IMR-90 (cell line): ENCODE data around the gene CACNA1F.

Source experiments
- CEBPB ChIP-seq: IDR thresholded peaks from 2 replicates; pipeline ENCODE4 v1.6.1; 2012; ENCODE audit warnings: low read depth, low read length, improper control_type of control experiment
- CTCF ChIP-seq: conservative IDR thresholded peaks from 2 replicates; pipeline ENCODE4 v1.5.1; 2012; ENCODE audit warnings: mild to moderate bottlenecking, low read depth, low read length, improper control_type of control experiment
- MAZ ChIP-seq: IDR thresholded peaks from 2 replicates; pipeline ENCODE4 v1.6.1; 2012; ENCODE audit warnings: low read depth, mild to moderate bottlenecking, low read length, improper control_type of control experiment, moderate library complexity, borderline replicate concordance
- POLR2A ChIP-seq: IDR thresholded peaks from 2 replicates; pipeline ENCODE4 v1.6.1; 2012; ENCODE audit warnings: mild to moderate bottlenecking, low read depth, low read length
- RAD21 ChIP-seq: IDR thresholded peaks from 2 replicates; pipeline ENCODE4 v1.6.1; 2012; ENCODE audit warnings: low read length, improper control_type of control experiment
- RFX5 ChIP-seq: IDR thresholded peaks from 2 replicates; pipeline ENCODE4 v1.8.0; 2012; ENCODE audit warnings: low read depth, mild to moderate bottlenecking, low read length, moderate library complexity
- USF2 ChIP-seq: fragments of 150-350 bp; IDR thresholded peaks from 2 replicates; pipeline ENCODE4 v1.6.1; 2017; ENCODE audit warnings: mild to moderate bottlenecking, antibody characterized with exemption, low read length, low read depth

- no peak for TF ChIP-seq CTCF
- TF ChIP-seq POLR2A, result no peak
- TF ChIP-seq RFX5, result no peak
- no peak for TF ChIP-seq CEBPB
- TF ChIP-seq MAZ, result no peak
- no peak for TF ChIP-seq RAD21
- TF ChIP-seq USF2, result no peak
Measured at GRCh38 chrX:49209434-49210251, 23.5 kb downstream of the CACNA1F start.
